HepG2 (cell line): ENCODE results near the gene TUBG1. TPM values are rescaled to one million over a fixed set of nuclear protein-coding genes. Genes with fewer than 3 reads are reported as not detected.
A peak's percentile ranks its signal among the peaks of the same experiment; 100 is the strongest.

ENCODE experiments used
- BRD4 ChIP-seq: sonication (generic); formaldehyde crosslinking; IDR thresholded peaks from 2 replicates; pipeline ENCODE4 v1.4.0; 2020; ENCODE audit warnings: missing genetic modification reagents
- CENPT ChIP-seq: sonication (generic); formaldehyde crosslinking; IDR thresholded peaks from 2 replicates; pipeline ENCODE4 v1.8.0; 2022; ENCODE audit warnings: low read depth, mild to moderate bottlenecking, moderate library complexity, missing genetic modification reagents
- HMG20B ChIP-seq: conservative IDR thresholded peaks from 2 replicates; pipeline ENCODE4 v1.6.1; 2016; ENCODE audit warnings: missing genetic modification reagents, missing compliant biosample characterization
- HNF4A ChIP-seq: sonication (generic); formaldehyde crosslinking; IDR thresholded peaks from 2 replicates; pipeline ENCODE4 v1.4.0; 2020; ENCODE audit warnings: missing genetic modification reagents
- HNF4G ChIP-seq, 2 experiments: sonication (generic) in 1 of 2; formaldehyde crosslinking in 1 of 2; IDR thresholded peaks; 2 replicates each; pipeline versions ENCODE4 v1.4.0 to v1.6.1; 2011 to 2020; ENCODE audit warnings: borderline replicate concordance in 2 of 2, low read depth in 2 of 2, mild to moderate bottlenecking in 2 of 2, low read length in 1 of 2, missing genetic modification reagents in 1 of 2, moderate library complexity in 1 of 2
- IRX3 ChIP-seq: sonication (generic); formaldehyde crosslinking; IDR thresholded peaks from 2 replicates; pipeline ENCODE4 v1.8.1; 2023; ENCODE audit warnings: mild to moderate bottlenecking, low read depth, missing genetic modification reagents, borderline replicate concordance
- KLF6 ChIP-seq: IDR thresholded peaks from 2 replicates; pipeline ENCODE4 v1.8.0; 2016; ENCODE audit warnings: missing biosample characterization, missing genetic modification reagents
- MED1 ChIP-seq: sonication (generic); formaldehyde crosslinking; IDR thresholded peaks from 2 replicates; pipeline ENCODE4 v1.4.0; 2020; ENCODE audit warnings: missing genetic modification reagents
- MTF2 ChIP-seq: sonication (generic); formaldehyde crosslinking; IDR thresholded peaks from 2 replicates; pipeline ENCODE4 v1.5.0; 2020; ENCODE audit warnings: missing genetic modification reagents, borderline replicate concordance
- NFE2L1 ChIP-seq: sonication (generic); formaldehyde crosslinking; IDR thresholded peaks from 2 replicates; pipeline ENCODE4 v1.4.0; 2020; ENCODE audit warnings: missing genetic modification reagents, mild to moderate bottlenecking, borderline replicate concordance
- NFYC ChIP-seq: IDR thresholded peaks from 2 replicates; pipeline ENCODE4 v1.6.1; 2016; ENCODE audit warnings: missing genetic modification reagents, missing compliant biosample characterization
- PHF20 ChIP-seq: sonication (generic); formaldehyde crosslinking; IDR thresholded peaks from 2 replicates; pipeline ENCODE4 v1.5.0; 2020; ENCODE audit warnings: mild to moderate bottlenecking, missing genetic modification reagents
- PHF8 ChIP-seq: sonication (generic); formaldehyde crosslinking; IDR thresholded peaks from 2 replicates; pipeline ENCODE4 v1.5.0; 2020; ENCODE audit warnings: missing genetic modification reagents
- RARA ChIP-seq: IDR thresholded peaks from 2 replicates; pipeline ENCODE4 v1.6.1; 2016; ENCODE audit warnings: missing genetic modification reagents, missing compliant biosample characterization
- RFX5 ChIP-seq: IDR thresholded peaks from 2 replicates; pipeline ENCODE4 v1.6.1; 2011; ENCODE audit warnings: low read depth, low read length, improper control_type of control experiment
- RXRB ChIP-seq: IDR thresholded peaks from 2 replicates; pipeline ENCODE4 v1.6.1; 2016; ENCODE audit warnings: borderline replicate concordance, missing genetic modification reagents, missing compliant biosample characterization
- YY1 ChIP-seq: IDR thresholded peaks from 2 replicates; pipeline ENCODE4 v1.6.1; 2011; ENCODE audit warnings: low read length, low read depth, moderate library complexity, mild to moderate bottlenecking; ENCODE audit not compliant: insufficient read depth, insufficient replicate concordance
- ZEB1 ChIP-seq: IDR thresholded peaks from 2 replicates; pipeline ENCODE4 v1.6.1; 2012; ENCODE audit warnings: mild to moderate bottlenecking, low read depth, inconsistent platforms; ENCODE audit not compliant: insufficient replicate concordance
- ZMYM4 ChIP-seq: sonication (generic); formaldehyde crosslinking; IDR thresholded peaks from 2 replicates; pipeline ENCODE4 v1.8.1; 2023; ENCODE audit warnings: mild to moderate bottlenecking, missing genetic modification reagents
- ZNF280B ChIP-seq: sonication (generic); formaldehyde crosslinking; IDR thresholded peaks from 2 replicates; pipeline ENCODE4 v1.5.0; 2020; ENCODE audit warnings: missing genetic modification reagents, mild to moderate bottlenecking, borderline replicate concordance
- ZNF44 ChIP-seq: sonication (generic); formaldehyde crosslinking; IDR thresholded peaks from 2 replicates; pipeline ENCODE4 v1.5.1; 2020; ENCODE audit warnings: mild to moderate bottlenecking, missing genetic modification reagents
- ZNF749 ChIP-seq: sonication (generic); formaldehyde crosslinking; IDR thresholded peaks from 2 replicates; pipeline ENCODE4 v1.8.0; 2022; ENCODE audit warnings: mild to moderate bottlenecking, missing genetic modification reagents, moderate library complexity, borderline replicate concordance
- ZNF775 ChIP-seq: sonication (generic); formaldehyde crosslinking; IDR thresholded peaks from 2 replicates; pipeline ENCODE4 v1.4.0; 2020; ENCODE audit warnings: missing genetic modification reagents, mild to moderate bottlenecking, moderate library complexity, borderline replicate concordance
- polyA plus RNA-seq, 8 experiments: library from polyadenylated mRNA; depleted of rRNA in 3 of 8; stranded (reverse) in 7 of 8; unstranded in 1 of 8; fragments of >200 nt; fragmentation: Illumina TruSeq in 4 of 8; extraction: Trizol in 4 of 8; gene quantifications; 2 replicates each; pipeline versions ENCODE4 v1.2.1 to v1.2.3, GENCODE V29; 2011 to 2016; ENCODE audit warnings: low read depth in 4 of 8, missing spikeins in 1 of 8, mixed read lengths in 1 of 8; ENCODE audit not compliant: insufficient read depth in 1 of 8
- total RNA-seq, 5 experiments: library from RNA; depleted of rRNA; stranded (reverse); fragments of >200 nt; fragmentation: Illumina TruSeq; extraction: Trizol; gene quantifications; 2 replicates each; pipeline ENCODE4 v1.2.3, GENCODE V29; 2016; ENCODE audit warnings: low read depth in 1 of 5
- TF ChIP-seq, protein P1 (sequence below): sonication (generic); formaldehyde crosslinking; IDR thresholded peaks from 2 replicates; pipeline ENCODE4 v1.4.0; 2020; ENCODE audit warnings: missing genetic modification reagents

The TUBG1 gene
- total and polyA plus RNA-seq, 2 of the 13 experiments (the other 11 are each of a cell fraction or from before 2014, with no cell fraction given), result 74.1 to 137 TPM

DNA sequence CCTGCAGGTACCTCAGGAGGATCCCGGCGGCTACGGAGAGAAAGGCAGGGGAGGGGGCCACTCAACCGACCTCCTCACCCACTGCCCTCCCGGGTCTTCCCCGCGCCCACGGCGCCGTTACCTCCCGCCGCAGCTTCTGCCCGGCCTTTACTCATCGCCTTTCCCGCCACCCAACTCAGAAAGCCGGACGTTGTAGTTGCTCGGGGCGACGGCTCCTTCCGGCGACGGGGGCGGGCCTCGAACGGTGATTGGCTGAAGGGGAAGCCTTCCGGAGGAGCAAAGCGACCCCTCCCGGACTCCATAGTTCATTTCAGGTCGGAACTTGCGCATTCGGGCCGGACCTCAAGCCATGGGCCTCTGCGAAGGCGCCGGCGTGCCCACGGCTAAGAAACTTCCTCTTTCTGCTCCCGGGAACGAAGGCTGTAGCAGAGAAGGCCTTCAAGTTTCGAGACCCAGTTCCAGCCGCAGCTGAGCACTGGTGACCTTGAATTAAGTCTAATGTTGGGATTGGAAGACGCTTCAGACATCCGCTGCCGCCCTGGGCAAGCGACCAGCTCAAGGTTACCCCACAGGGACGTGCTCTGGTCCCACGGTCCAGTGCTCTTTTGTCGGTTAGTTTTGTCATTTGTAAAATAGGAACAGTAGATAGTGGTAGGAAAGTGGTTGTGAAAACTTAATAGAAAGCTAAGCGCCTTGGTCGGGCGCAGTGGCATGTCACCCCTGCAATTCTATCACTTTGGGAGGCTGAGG is 31.8 kb upstream of the TUBG1 start, which contains the start of gene PSMC3IP (continued):
- TF ChIP-seq, protein P1, sequence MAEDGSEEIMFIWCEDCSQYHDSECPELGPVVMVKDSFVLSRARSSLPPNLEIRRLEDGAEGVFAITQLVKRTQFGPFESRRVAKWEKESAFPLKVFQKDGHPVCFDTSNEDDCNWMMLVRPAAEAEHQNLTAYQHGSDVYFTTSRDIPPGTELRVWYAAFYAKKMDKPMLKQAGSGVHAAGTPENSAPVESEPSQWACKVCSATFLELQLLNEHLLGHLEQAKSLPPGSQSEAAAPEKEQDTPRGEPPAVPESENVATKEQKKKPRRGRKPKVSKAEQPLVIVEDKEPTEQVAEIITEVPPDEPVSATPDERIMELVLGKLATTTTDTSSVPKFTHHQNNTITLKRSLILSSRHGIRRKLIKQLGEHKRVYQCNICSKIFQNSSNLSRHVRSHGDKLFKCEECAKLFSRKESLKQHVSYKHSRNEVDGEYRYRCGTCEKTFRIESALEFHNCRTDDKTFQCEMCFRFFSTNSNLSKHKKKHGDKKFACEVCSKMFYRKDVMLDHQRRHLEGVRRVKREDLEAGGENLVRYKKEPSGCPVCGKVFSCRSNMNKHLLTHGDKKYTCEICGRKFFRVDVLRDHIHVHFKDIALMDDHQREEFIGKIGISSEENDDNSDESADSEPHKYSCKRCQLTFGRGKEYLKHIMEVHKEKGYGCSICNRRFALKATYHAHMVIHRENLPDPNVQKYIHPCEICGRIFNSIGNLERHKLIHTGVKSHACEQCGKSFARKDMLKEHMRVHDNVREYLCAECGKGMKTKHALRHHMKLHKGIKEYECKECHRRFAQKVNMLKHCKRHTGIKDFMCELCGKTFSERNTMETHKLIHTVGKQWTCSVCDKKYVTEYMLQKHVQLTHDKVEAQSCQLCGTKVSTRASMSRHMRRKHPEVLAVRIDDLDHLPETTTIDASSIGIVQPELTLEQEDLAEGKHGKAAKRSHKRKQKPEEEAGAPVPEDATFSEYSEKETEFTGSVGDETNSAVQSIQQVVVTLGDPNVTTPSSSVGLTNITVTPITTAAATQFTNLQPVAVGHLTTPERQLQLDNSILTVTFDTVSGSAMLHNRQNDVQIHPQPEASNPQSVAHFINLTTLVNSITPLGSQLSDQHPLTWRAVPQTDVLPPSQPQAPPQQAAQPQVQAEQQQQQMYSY (CRISPR knock-in tag), result 0 out of 2 replicates have a peak, but pooled peaks have one; percentile 57
- TF ChIP-seq NFYC (peak; percentile 95), ZMYM4 (CRISPR knock-in tag) (peak; percentile 68), YY1 (peak; percentile 73), BRD4 (CRISPR knock-in tag) (no peak), MED1 (CRISPR knock-in tag) (peak; percentile 75), IRX3 (peak; percentile 89), KLF6 (CRISPR knock-in tag) (peak; percentile 93), PHF20 (CRISPR knock-in tag) (peak; percentile 85), MTF2 (CRISPR knock-in tag) (peak; percentile 64; the same call in 1 of the 2 replicates), ZEB1 (peak; percentile 72), ZNF44 (CRISPR knock-in tag) (peak; percentile 78), HNF4G (IDR thresholded peaks at IDR 0.05; ENCODE audit: borderline replicate concordance, low read depth, low read length) (peak; percentile 25; the same call in 1 of the 2 replicates), HNF4G (CRISPR knock-in tag; IDR thresholded peaks at IDR 0.05; ENCODE audit: borderline replicate concordance, low read depth) (0 out of 2 replicates have a peak, but pooled peaks have one; percentile 48), RXRB (peak; percentile 95), ZNF280B (no peak; the same call in 1 of the 2 replicates), NFE2L1 (CRISPR knock-in tag) (0 out of 2 replicates have a peak, but pooled peaks have one; percentile 8), RFX5 (0 out of 2 replicates have a peak, but pooled peaks have one; percentile 20), CENPT (CRISPR knock-in tag) (no peak; the same call in 1 of the 2 replicates), ZNF749 (CRISPR knock-in tag) (peak; percentile 92; the same call in 1 of the 2 replicates), HMG20B (CRISPR knock-in tag) (peak; percentile 52; the same call in 1 of the 2 replicates), PHF8 (CRISPR knock-in tag) (peak; percentile 91), RARA (CRISPR knock-in tag) (peak; percentile 54), HNF4A (CRISPR knock-in tag) (peak; percentile 48; the same call in 1 of the 2 replicates), ZNF775 (0 out of 2 replicates have a peak, but pooled peaks have one; percentile 36)
